Hepatocyte (in vitro differentiated cells): ENCODE results near the gene FRY.

ENCODE experiments used
- CTCF ChIP-seq: fragments of 200-600 bp; sonication (generic); IDR thresholded peaks from 2 replicates; pipeline ENCODE4 v1.5.1; 2016; ENCODE audit warnings: antibody characterized with exemption, mild to moderate bottlenecking; ENCODE audit not compliant: poor library complexity
- EZH2 ChIP-seq: fragments of 200-600 bp; sonication (generic); IDR thresholded peaks from 2 replicates; pipeline ENCODE4 v1.6.1; 2016; ENCODE audit warnings: antibody characterized with exemption, mild to moderate bottlenecking, borderline replicate concordance
- EZH2phosphoT487 ChIP-seq: fragments of 200-600 bp; sonication (generic); IDR thresholded peaks from one replicate; pipeline ENCODE4 v1.6.1; 2018; ENCODE audit warnings: antibody characterized with exemption, mild to moderate bottlenecking, low read depth, moderate library complexity; ENCODE audit not compliant: unreplicated experiment, severe bottlenecking

DNA sequence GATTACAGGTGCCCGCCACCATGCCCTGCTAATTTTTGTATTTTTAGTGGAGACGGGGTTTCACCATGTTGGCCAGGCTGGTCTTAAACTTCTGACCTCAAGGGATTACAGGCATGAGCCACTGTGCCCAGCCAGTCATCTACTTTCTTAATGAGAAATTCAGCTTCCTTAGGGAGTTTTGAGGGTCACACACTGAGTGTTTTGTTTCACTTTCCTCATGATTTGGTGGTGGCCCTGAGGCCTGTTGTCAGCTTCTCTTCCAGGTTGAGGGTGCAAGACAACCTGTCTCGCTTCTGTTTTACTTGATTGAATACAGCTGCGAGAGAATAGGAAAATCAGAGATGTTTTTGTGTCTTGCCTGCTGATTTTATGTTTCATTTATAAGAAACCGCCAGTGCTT lies 9.9 kb downstream of the FRY start:
- no peak for TF ChIP-seq CTCF
- TF ChIP-seq EZH2, result no peak
- TF ChIP-seq EZH2phosphoT487, result no peak
